Tibial nerve (tissue), 4 donors: ENCODE results near the gene SLC16A6. TPM values are rescaled to one million over a fixed set of nuclear protein-coding genes. Genes with fewer than 3 reads are reported as not detected.
"Not testable (repeated sequence)": the region's sequence is repeated elsewhere in the genome, so short reads cannot be mapped to it uniquely, and the experiment has no call there.

Experiments
- DNase-seq, 2 donors: peaks; one replicate each; pipeline ENCODE4 v3.0.0-alpha.2; 2019; ENCODE audit warnings: low spot score in 2 of 2
- H3K27ac ChIP-seq, 4 donors: fragments of 200-600 bp; sonication (generic) in 3 of 4; one replicate each; pipeline ENCODE4 v1.5.1; 2017 to 2019; ENCODE audit warnings: mild to moderate bottlenecking in 1 of 4
- H3K27me3 ChIP-seq, 2 donors: fragments of 200-600 bp; sonication (generic) in 1 of 2; one replicate each; pipeline versions ENCODE4 v1.5.1 to v1.6.0; 2017 to 2019
- H3K36me3 ChIP-seq, 3 donors: fragments of 200-600 bp; sonication (generic); one replicate each; pipeline ENCODE4 v1.5.1; 2018 to 2019
- H3K4me1 ChIP-seq, 4 donors: fragments of 200-600 bp; sonication (generic) in 3 of 4; one replicate each; pipeline ENCODE4 v1.5.1; 2017 to 2019
- H3K4me3 ChIP-seq, 4 donors: fragments of 200-600 bp; sonication (generic) in 3 of 4; one replicate each; pipeline ENCODE4 v1.5.1; 2017 to 2019; ENCODE audit warnings: mild to moderate bottlenecking in 1 of 4, moderate library complexity in 1 of 4
- H3K9me3 ChIP-seq, 4 donors: fragments of 200-600 bp; sonication (generic) in 3 of 4; one replicate each; pipeline ENCODE4 v1.5.1; 2017 to 2019
- CTCF ChIP-seq, 5 experiments: fragments of 200-600 bp in 3 of 5; fragments of 450-650 bp in 2 of 5; sonication (generic) in 3 of 5; IDR thresholded peaks; one replicate each; pipeline ENCODE4 v1.5.1; 2016 to 2019; ENCODE audit warnings: antibody characterized with exemption in 5 of 5, mild to moderate bottlenecking in 3 of 5, moderate library complexity in 2 of 5
- EP300 ChIP-seq, 2 donors: sonication (generic); formaldehyde crosslinking; IDR thresholded peaks; one replicate each; pipeline ENCODE4 v1.6.1; 2017; ENCODE audit warnings: antibody characterized with exemption in 2 of 2, mild to moderate bottlenecking in 1 of 2
- POLR2A ChIP-seq, 2 donors: fragments of 450-650 bp; IDR thresholded peaks; one replicate each; pipeline ENCODE4 v1.6.1; 2017; ENCODE audit warnings: antibody characterized with exemption in 2 of 2, mild to moderate bottlenecking in 2 of 2, moderate library complexity in 2 of 2
- WGBS, 2 donors: methylation state at CpG; one replicate each; pipeline ENCODE4 v1.1.5; 2018; 5-methylcytosine and 5-hydroxymethylcytosine counted together
- total RNA-seq, 4 donors: library from RNA; depleted of rRNA; stranded (reverse); fragments of >200 nt; gene quantifications; one replicate each; pipeline ENCODE4 v1.1.0, GENCODE V29; 2016

SLC16A6 gene
- total RNA-seq, 4 donors from 2014 or later, result 0.20 to 0.90 TPM; not detected in 2

GRCh38 chr17:68222606-68223005 lies 68.3 kb downstream of the SLC16A6 start:
- DNase-seq, result no peak
- Histone ChIP-seq H3K4me3 (no peak overlapping the region), H3K9me3 (no peaks in the 10 kb centered on the region), H3K27ac (no peak overlapping the region), H3K4me1 (no peaks in the 10 kb centered on the region), H3K27me3 (no peaks in the 10 kb centered on the region), H3K36me3 (peaks cover 0 to 23% (median 0%) of the 10 kb centered on the region in 3 donors)
- 89 to 92% methylated on average over 8 of the region's 8 CpGs for WGBS, 2 donors
- TF ChIP-seq POLR2A (IDR thresholded peaks at IDR 0.05) (no peak), EP300 (IDR thresholded peaks at IDR 0.05) (no peak), CTCF (IDR thresholded peaks at IDR 0.05) (no peak)

DNA sequence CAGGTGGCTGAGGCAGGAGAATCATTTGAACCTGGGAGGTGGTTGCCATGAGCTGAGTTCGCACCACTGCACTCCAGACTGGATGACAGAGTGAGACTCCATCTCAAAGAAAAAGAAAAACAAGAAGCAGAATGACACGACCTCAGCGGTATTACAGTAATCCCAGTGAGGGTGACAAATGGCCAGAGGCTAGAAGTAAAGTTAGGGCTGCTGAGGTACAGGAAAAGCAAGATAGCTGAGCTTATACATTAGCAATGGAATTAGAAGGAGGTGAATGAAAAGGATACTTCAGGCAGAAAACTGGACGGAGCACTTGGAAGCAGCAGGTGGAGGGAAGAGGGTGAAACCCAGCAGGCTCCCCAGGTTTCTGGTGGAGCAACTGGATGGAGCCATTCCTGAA lies 69.1 kb downstream of the SLC16A6 start:
- Histone ChIP-seq H3K36me3 (peaks cover 0 to 17% (median 0%) of the 10 kb centered on the region in 3 donors), H3K4me3 (no peak overlapping the region), H3K9me3 (no peaks in the 10 kb centered on the region), H3K27me3 (no peaks in the 10 kb centered on the region), H3K27ac (no peak overlapping the region), H3K4me1 (no peaks in the 10 kb centered on the region)
- 85% methylated on average over 4 of the region's 4 CpGs for WGBS, 2 donors
- no peak for TF ChIP-seq CTCF (IDR thresholded peaks at IDR 0.05)
- no peak for TF ChIP-seq EP300 (IDR thresholded peaks at IDR 0.05)
- TF ChIP-seq POLR2A (IDR thresholded peaks at IDR 0.05), result no peak
- no peak for DNase-seq

- not testable (repeated sequence) for H3K27ac ChIP-seq, DNase-seq, H3K4me1 ChIP-seq, H3K4me3 ChIP-seq, H3K27me3 ChIP-seq, H3K9me3 ChIP-seq
- WGBS, 2 donors, result 96 to 98% methylated on average over 12 of the region's 12 CpGs
- peaks cover 0 to 11% (median 0%) of the 10 kb centered on the region in 3 donors for H3K36me3 ChIP-seq
These were observed 70.1 kb downstream of the SLC16A6 start for GRCh38 chr17:68220786-68221185.

DNA sequence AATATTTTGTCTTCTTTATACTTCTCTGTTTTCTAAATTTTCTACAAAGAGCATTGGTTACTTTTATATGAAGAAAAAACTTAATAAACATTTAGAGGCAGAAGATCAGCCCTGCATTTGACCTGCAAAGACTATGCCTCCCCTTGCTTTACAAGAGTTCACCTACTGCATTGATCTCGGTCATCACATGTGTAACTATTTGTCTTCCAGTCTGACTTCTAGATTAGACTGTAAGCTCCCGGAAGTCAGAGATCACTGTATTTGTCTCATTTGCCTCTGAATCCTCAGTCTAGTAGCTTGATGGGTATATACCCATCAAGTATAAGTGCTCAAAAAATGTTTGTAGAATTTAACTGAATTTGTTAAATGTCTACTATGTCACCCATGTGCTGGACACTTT lies 70.7 kb downstream of the SLC16A6 start:
- not testable (repeated sequence) for H3K27ac ChIP-seq, H3K4me1 ChIP-seq, H3K9me3 ChIP-seq, H3K36me3 ChIP-seq, H3K4me3 ChIP-seq, H3K27me3 ChIP-seq, DNase-seq
- WGBS, 2 donors, result 86 to 91% methylated on average over 2 of the region's 2 CpGs

DNA sequence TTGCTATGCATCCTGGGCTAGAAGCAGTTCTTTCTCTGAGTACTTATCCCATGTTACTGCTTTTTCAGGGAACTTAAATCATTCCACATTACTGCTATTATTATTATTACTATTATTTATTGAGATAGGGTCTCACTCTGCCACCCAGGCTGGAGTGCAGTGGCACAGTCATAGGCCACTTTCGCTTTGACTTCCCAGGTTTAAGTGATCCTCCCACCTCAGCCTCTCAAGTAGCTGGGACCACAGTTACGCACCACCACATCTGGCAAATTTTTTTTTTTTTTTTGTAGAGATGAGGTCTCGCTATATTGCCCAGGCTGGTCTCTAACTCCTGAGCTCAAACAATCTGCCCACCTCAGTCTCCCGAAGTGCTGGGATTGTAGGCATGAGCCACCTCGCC lies 71.5 kb downstream of the SLC16A6 start:
- WGBS, 2 donors, result 96 to 97% methylated on average over 5 of the region's 5 CpGs
- not testable (repeated sequence) for H3K27me3 ChIP-seq, DNase-seq

More for the DNA sequence above, 71.5 kb downstream of the SLC16A6 start:
- H3K4me1 ChIP-seq, H3K9me3 ChIP-seq, H3K27ac ChIP-seq, H3K36me3 ChIP-seq, H3K4me3 ChIP-seq: not testable (repeated sequence)

Other genes with a start within 250 kb of the SLC16A6 start
- gene AMZ2, start 43.1 kb downstream of the SLC16A6 start, total RNA-seq, result 10 to 100 TPM; 27.6 to 38.2 (median 31.7) TPM
- 10 to 100 TPM in 1 of 4 donors, 1 to 10 TPM in 3; 2.1 to 11.4 (median 4.1) TPM for gene ARSG, start 368 bp upstream of the SLC16A6 start, total RNA-seq
- 100 to 1,000 TPM in 1 of 4 donors, 10 to 100 TPM in 3; 71.4 to 131 (median 77.2) TPM for gene WIPI1, start 166.4 kb upstream of the SLC16A6 start, total RNA-seq
- 100 to 1,000 TPM; 327 to 494 (median 406) TPM for gene PRKAR1A, start 221.3 kb upstream of the SLC16A6 start, total RNA-seq